Measurements from ENCODE around the gene RNF5. TPM values are rescaled to one million over a fixed set of nuclear protein-coding genes. Genes with fewer than 3 reads are reported as not detected.

The RNF5 gene
- total and polyA plus RNA-seq, 10 donors: 36.0 to 77.8 (median 56.1) TPM

- H3K4me1 ChIP-seq: peaks cover 6 to 62% (median 35%) of the 10 kb centered on the region in 6 donors
- TF ChIP-seq POLR2A (IDR thresholded peaks at IDR 0.05) (no peak), CTCF (IDR thresholded peaks at IDR 0.05 in 8 of 11, conservative IDR thresholded peaks at IDR 0.05 in 3 of 11) (peak; percentile 37 to 75 (median 57)), POLR2AphosphoS5 (IDR thresholded peaks at IDR 0.05) (peak; percentile 38 to 64 (median 59))
Observed at GRCh38 chr6:32154514-32155161, 23.6 kb upstream of the RNF5 start.

GRCh38 chr6:32156891-32157290 is 21.3 kb upstream of the RNF5 start:
- no peak for DNase-seq
- peaks cover 0 to 42% (median 16%) of the 10 kb centered on the region in 6 donors for H3K36me3 ChIP-seq
- H3K27me3 ChIP-seq (replicated peaks in 1 of 7): peaks cover 0 to 27% (median 0%) of the 10 kb centered on the region in 7 donors
- H3K4me1 ChIP-seq: peaks cover 6 to 42% (median 28%) of the 10 kb centered on the region in 6 donors
- no peaks in the 10 kb centered on the region for H3K9me3 ChIP-seq
- TF ChIP-seq POLR2A (IDR thresholded peaks at IDR 0.05) (no peak), POLR2AphosphoS5 (IDR thresholded peaks at IDR 0.05) (no peak), CTCF (IDR thresholded peaks at IDR 0.05 in 8 of 11, conservative IDR thresholded peaks at IDR 0.05 in 3 of 11) (no peak)
- intact Hi-C loops (cut with DNase I; ENCODE audit: low total_unique reads): no loop called here
- no peak overlapping the region for H3K4me3 ChIP-seq
- no peak overlapping the region for H3K27ac ChIP-seq
- 90 to 98% (median 95%) methylated on average over 9 of the region's 9 CpGs for WGBS, 5 donors

More at GRCh38 chr6:32154514-32155161, 23.6 kb upstream of the RNF5 start:
- no peaks in the 10 kb centered on the region for H3K9me3 ChIP-seq
- peak; percentile 88 for DNase-seq
- peaks cover 0 to 49% (median 19%) of the 10 kb centered on the region in 7 donors for H3K27me3 ChIP-seq (replicated peaks in 1 of 7)
- WGBS, 5 donors: 1 to 6% (median 4%) methylated on average over 15 to 34 of the region's 34 CpGs
- H3K4me3 ChIP-seq: peak overlapping the region; percentile 49 to 80 (median 68)
- intact Hi-C loops (cut with DNase I; ENCODE audit: low total_unique reads): no loop called here
- peaks cover 0 to 39% (median 16%) of the 10 kb centered on the region in 6 donors for H3K36me3 ChIP-seq
- H3K27ac ChIP-seq: peak overlapping the region; percentile 60 to 86 (median 82)

- TF ChIP-seq POLR2AphosphoS5 (IDR thresholded peaks at IDR 0.05): no peak
- TF ChIP-seq POLR2A (IDR thresholded peaks at IDR 0.05): no peak
- TF ChIP-seq CTCF (IDR thresholded peaks at IDR 0.05 in 8 of 11, conservative IDR thresholded peaks at IDR 0.05 in 3 of 11): no peak
- Histone ChIP-seq H3K27me3 (replicated peaks in 1 of 7) (peaks cover 0 to 15% (median 0%) of the 10 kb centered on the region in 7 donors), H3K36me3 (peaks cover 0 to 52% (median 16%) of the 10 kb centered on the region in 6 donors), H3K4me1 (peaks cover 6 to 30% (median 20%) of the 10 kb centered on the region in 6 donors), H3K4me3 (no peak overlapping the region), H3K27ac (no peak overlapping the region), H3K9me3 (no peaks in the 10 kb centered on the region)
- DNase-seq: no peak
- intact Hi-C loops (cut with DNase I; ENCODE audit: low total_unique reads): no loop called here
Observed at GRCh38 chr6:32158052-32158451, 20.2 kb upstream of the RNF5 start.

GRCh38 chr6:32163559-32164258 is 14.5 kb upstream of the RNF5 start:
- intact Hi-C loops (cut with DNase I; ENCODE audit: low total_unique reads): no loop called here
- Histone ChIP-seq H3K4me3 (no peak overlapping the region), H3K27me3 (replicated peaks in 1 of 7) (no peaks in the 10 kb centered on the region), H3K4me1 (no peaks in the 10 kb centered on the region), H3K9me3 (no peaks in the 10 kb centered on the region), H3K27ac (peak overlapping the region in 1 of 8 donors; percentile 34), H3K36me3 (peaks cover 0 to 69% (median 15%) of the 10 kb centered on the region in 6 donors)
- TF ChIP-seq CTCF (IDR thresholded peaks at IDR 0.05 in 8 of 11, conservative IDR thresholded peaks at IDR 0.05 in 3 of 11): no peak
- TF ChIP-seq POLR2AphosphoS5 (IDR thresholded peaks at IDR 0.05): peak in 1 of 3 donors; percentile 13
- WGBS, 5 donors: 89 to 98% (median 92%) methylated on average over 7 of the region's 7 CpGs
- peak; percentile 39 for DNase-seq
